Kidney epithelial cell (primary cell): ENCODE measurements around the gene SPATA46. TPM values are rescaled to one million over a fixed set of nuclear protein-coding genes. Genes with fewer than 3 reads are reported as not detected.

Experiments used
- DNase-seq: peaks from one replicate; pipeline ENCODE4 v3.0.0-alpha.2; 2010; ENCODE audit warnings: low read depth
- H3K27me3 ChIP-seq: 2 replicates; pipeline ENCODE4 v1.6.0; 2011; ENCODE audit warnings: low read length; ENCODE audit not compliant: control insufficient read depth, insufficient read depth
- H3K36me3 ChIP-seq: 2 replicates; pipeline ENCODE4 v1.5.1; 2011; ENCODE audit warnings: low read length; ENCODE audit not compliant: control insufficient read depth, insufficient read depth
- H3K4me3 ChIP-seq: 2 replicates; pipeline ENCODE4 v1.5.1; 2011; ENCODE audit warnings: low read depth, mild to moderate bottlenecking, control low read depth, low read length
- CTCF ChIP-seq: IDR thresholded peaks from 2 replicates; pipeline ENCODE4 v1.5.1; 2011; ENCODE audit warnings: mild to moderate bottlenecking, moderate library complexity, low read length, control low read depth, inconsistent platforms; ENCODE audit not compliant: insufficient read depth, poor library complexity, severe bottlenecking
- total RNA-seq: library from RNA; depleted of rRNA; stranded (reverse); fragments of >200 nt; gene quantifications from 2 replicates; pipeline ENCODE4 v1.2.3, GENCODE V29; 2015

Gene SPATA46
- total RNA-seq, 1 donor from 2014 or later: not detected

GRCh38 chr1:162373541-162374260, 3.0 kb downstream of the SPATA46 start:
- no peak for TF ChIP-seq CTCF
- Histone ChIP-seq H3K4me3 (no peak overlapping the region), H3K27me3 (no peaks in the 10 kb centered on the region), H3K36me3 (no peaks in the 10 kb centered on the region)
- peak; percentile 81 for DNase-seq

- no peak for DNase-seq
- no peaks in the 10 kb centered on the region for H3K36me3 ChIP-seq
- TF ChIP-seq CTCF: no peak
These were observed 3.6 kb downstream of the SPATA46 start for GRCh38 chr1:162373072-162373427.

GRCh38 chr1:162372159-162373071, 4.2 kb downstream of the SPATA46 start:
- Histone ChIP-seq H3K4me3 (no peak overlapping the region), H3K27me3 (no peaks in the 10 kb centered on the region), H3K36me3 (no peaks in the 10 kb centered on the region)
- no peak for TF ChIP-seq CTCF
- DNase-seq: no peak

More at GRCh38 chr1:162373072-162373427, 3.6 kb downstream of the SPATA46 start:
- H3K27me3 ChIP-seq: no peaks in the 10 kb centered on the region
- H3K4me3 ChIP-seq: no peak overlapping the region

- TF ChIP-seq CTCF: no peak
- no peak overlapping the region for H3K4me3 ChIP-seq
- no peaks in the 10 kb centered on the region for H3K27me3 ChIP-seq
- no peaks in the 10 kb centered on the region for H3K36me3 ChIP-seq
- DNase-seq: no peak
These were observed 5.0 kb downstream of the SPATA46 start for GRCh38 chr1:162371611-162372010.

- H3K36me3 ChIP-seq: no peaks in the 10 kb centered on the region
- TF ChIP-seq CTCF: no peak
- no peak for DNase-seq
- H3K27me3 ChIP-seq: no peaks in the 10 kb centered on the region
- no peak overlapping the region for H3K4me3 ChIP-seq
These were observed 5.9 kb downstream of the SPATA46 start for GRCh38 chr1:162370721-162371120.

- no peak overlapping the region for H3K4me3 ChIP-seq
- DNase-seq: no peak
- TF ChIP-seq CTCF: no peak
These were observed 6.5 kb downstream of the SPATA46 start for GRCh38 chr1:162370161-162370560.

More at GRCh38 chr1:162370161-162370560, 6.5 kb downstream of the SPATA46 start:
- H3K27me3 ChIP-seq: no peaks in the 10 kb centered on the region
- no peaks in the 10 kb centered on the region for H3K36me3 ChIP-seq
